Activated T-helper 2 cell treated with anti-CD3 and anti-CD28 coated beads, Interferon-gamma antibody, Interleukin-2, Interleukin-4, amounts not matched to agents 10 μg/mL and 5 μg/mL and 100 μg/mL, durations not matched to agents 14 hours and 24 hours and 36 hours (primary cell): ENCODE results near the gene DHCR7. TPM values are rescaled to one million over a fixed set of nuclear protein-coding genes. Genes with fewer than 3 reads are reported as not detected.

Source experiments
- DNase-seq: peaks from one replicate; pipeline ENCODE4 v3.0.0; 2021; ENCODE audit warnings: low spot score
- H3K27ac Mint-ChIP-seq: one replicate; pipeline ENCODE4 v1.8.0; 2021; ENCODE audit warnings: mixed read lengths
- H3K27me3 Mint-ChIP-seq: one replicate; pipeline ENCODE4 v1.8.0; 2021; ENCODE audit warnings: low read depth, mixed read lengths
- H3K36me3 Mint-ChIP-seq: one replicate; pipeline ENCODE4 v1.8.0; 2021; ENCODE audit warnings: low read depth, mixed read lengths
- H3K4me1 Mint-ChIP-seq: one replicate; pipeline ENCODE4 v1.8.0; 2021; ENCODE audit warnings: low read depth, mixed read lengths
- H3K4me3 Mint-ChIP-seq: one replicate; pipeline ENCODE4 v1.8.0; 2021; ENCODE audit warnings: low read depth, mild to moderate bottlenecking, moderate library complexity, mixed read lengths
- H3K9me3 Mint-ChIP-seq: one replicate; pipeline ENCODE4 v1.8.0; 2021; ENCODE audit warnings: mixed read lengths
- intact Hi-C: fragments of 100-400 bp; cut with micrococcal nuclease; formaldehyde crosslinking; loops from one replicate; pipeline ENCODE4 v1.15.1; 2023
- total RNA-seq: library from RNA; stranded (reverse); gene quantifications from 2 replicates; pipeline ENCODE4 v1.2.3, GENCODE V29; 2022

Gene DHCR7
- total RNA-seq, 1 donor from 2014 or later: 129 TPM

- peaks cover 19% of the 10 kb centered on the region for H3K4me1 Mint-ChIP-seq
- peaks cover 79% of the 10 kb centered on the region for H3K36me3 Mint-ChIP-seq
- intact Hi-C loops: no loop called here
- no peaks in the 10 kb centered on the region for H3K27me3 Mint-ChIP-seq
- no peak for DNase-seq
- H3K27ac Mint-ChIP-seq: no peak overlapping the region
- no peak overlapping the region for H3K4me3 Mint-ChIP-seq
- no peaks in the 10 kb centered on the region for H3K9me3 Mint-ChIP-seq
Observed at GRCh38 chr11:71485063-71485399, 36.8 kb upstream of the DHCR7 start.

- no peak overlapping the region for H3K27ac Mint-ChIP-seq
- no peak for DNase-seq
- no peaks in the 10 kb centered on the region for H3K9me3 Mint-ChIP-seq
- no peaks in the 10 kb centered on the region for H3K27me3 Mint-ChIP-seq
- peaks cover 82% of the 10 kb centered on the region for H3K36me3 Mint-ChIP-seq
- intact Hi-C loops: no loop called here
- peaks cover 16% of the 10 kb centered on the region for H3K4me1 Mint-ChIP-seq
- H3K4me3 Mint-ChIP-seq: no peak overlapping the region
Observed at GRCh38 chr11:71484248-71485062, 36.3 kb upstream of the DHCR7 start.

- peaks cover 10% of the 10 kb centered on the region for H3K4me1 Mint-ChIP-seq
- no peaks in the 10 kb centered on the region for H3K27me3 Mint-ChIP-seq
- intact Hi-C loops: no loop called here
- no peaks in the 10 kb centered on the region for H3K9me3 Mint-ChIP-seq
- no peak overlapping the region for H3K27ac Mint-ChIP-seq
- peaks cover 78% of the 10 kb centered on the region for H3K36me3 Mint-ChIP-seq
- no peak for DNase-seq
- no peak overlapping the region for H3K4me3 Mint-ChIP-seq
Observed at GRCh38 chr11:71483692-71484091, 35.5 kb upstream of the DHCR7 start.

GRCh38 chr11:71482746-71483364, 34.7 kb upstream of the DHCR7 start:
- DNase-seq: no peak
- Mint-ChIP-seq H3K4me1 (peaks cover 1% of the 10 kb centered on the region), H3K9me3 (no peaks in the 10 kb centered on the region), H3K27ac (no peak overlapping the region), H3K4me3 (no peak overlapping the region), H3K36me3 (peaks cover 75% of the 10 kb centered on the region), H3K27me3 (no peaks in the 10 kb centered on the region)
- intact Hi-C loops: no loop called here

GRCh38 chr11:71482216-71482615, 34.0 kb upstream of the DHCR7 start:
- DNase-seq: no peak
- no peaks in the 10 kb centered on the region for H3K9me3 Mint-ChIP-seq
- H3K27ac Mint-ChIP-seq: no peak overlapping the region
- H3K36me3 Mint-ChIP-seq: peaks cover 76% of the 10 kb centered on the region
- H3K27me3 Mint-ChIP-seq: no peaks in the 10 kb centered on the region
- no peaks in the 10 kb centered on the region for H3K4me1 Mint-ChIP-seq
- H3K4me3 Mint-ChIP-seq: no peak overlapping the region
- intact Hi-C loops: no loop called here

- Mint-ChIP-seq H3K36me3 (peaks cover 72% of the 10 kb centered on the region), H3K27ac (no peak overlapping the region), H3K4me3 (no peak overlapping the region), H3K27me3 (no peaks in the 10 kb centered on the region), H3K9me3 (no peaks in the 10 kb centered on the region), H3K4me1 (no peaks in the 10 kb centered on the region)
- DNase-seq: no peak
- intact Hi-C loops: no loop called here
Observed at GRCh38 chr11:71481101-71481960, 33.1 kb upstream of the DHCR7 start.

GRCh38 chr11:71478528-71478840, 30.3 kb upstream of the DHCR7 start:
- Mint-ChIP-seq H3K4me3 (no peak overlapping the region), H3K27me3 (no peaks in the 10 kb centered on the region), H3K27ac (no peak overlapping the region), H3K36me3 (peaks cover 54% of the 10 kb centered on the region), H3K4me1 (no peaks in the 10 kb centered on the region), H3K9me3 (no peaks in the 10 kb centered on the region)
- no peak for DNase-seq
- intact Hi-C loops: no loop called here

- Mint-ChIP-seq H3K9me3 (no peaks in the 10 kb centered on the region), H3K4me1 (no peaks in the 10 kb centered on the region), H3K36me3 (peaks cover 52% of the 10 kb centered on the region), H3K27me3 (no peaks in the 10 kb centered on the region), H3K4me3 (no peak overlapping the region), H3K27ac (no peak overlapping the region)
- intact Hi-C loops: no loop called here
- DNase-seq: no peak
Observed at GRCh38 chr11:71477641-71478527, 29.7 kb upstream of the DHCR7 start.

- H3K27me3 Mint-ChIP-seq: no peaks in the 10 kb centered on the region
- H3K4me3 Mint-ChIP-seq: no peak overlapping the region
- DNase-seq: no peak
- no peaks in the 10 kb centered on the region for H3K9me3 Mint-ChIP-seq
- H3K36me3 Mint-ChIP-seq: peaks cover 50% of the 10 kb centered on the region
- no peak overlapping the region for H3K27ac Mint-ChIP-seq
- no peaks in the 10 kb centered on the region for H3K4me1 Mint-ChIP-seq
- intact Hi-C loops: no loop called here
Observed at GRCh38 chr11:71476926-71477640, 28.9 kb upstream of the DHCR7 start.

- no peaks in the 10 kb centered on the region for H3K9me3 Mint-ChIP-seq
- intact Hi-C loops: no loop called here
- H3K4me1 Mint-ChIP-seq: no peaks in the 10 kb centered on the region
- H3K4me3 Mint-ChIP-seq: no peak overlapping the region
- no peaks in the 10 kb centered on the region for H3K27me3 Mint-ChIP-seq
- peaks cover 44% of the 10 kb centered on the region for H3K36me3 Mint-ChIP-seq
- DNase-seq: no peak
- H3K27ac Mint-ChIP-seq: no peak overlapping the region
Observed at GRCh38 chr11:71476031-71476430, 27.8 kb upstream of the DHCR7 start.

GRCh38 chr11:71474771-71475483, 26.7 kb upstream of the DHCR7 start:
- H3K27ac Mint-ChIP-seq: no peak overlapping the region
- peaks cover 41% of the 10 kb centered on the region for H3K36me3 Mint-ChIP-seq
- H3K4me1 Mint-ChIP-seq: peaks cover 3% of the 10 kb centered on the region
- DNase-seq: no peak
- H3K9me3 Mint-ChIP-seq: no peaks in the 10 kb centered on the region
- intact Hi-C loops: no loop called here
- H3K27me3 Mint-ChIP-seq: no peaks in the 10 kb centered on the region
- no peak overlapping the region for H3K4me3 Mint-ChIP-seq
